ENCODE data around the gene FOXN3.
"Not testable (repeated sequence)": the region's sequence is repeated elsewhere in the genome, so short reads cannot be mapped to it uniquely, and the experiment has no call there.

Gene FOXN3

DNA sequence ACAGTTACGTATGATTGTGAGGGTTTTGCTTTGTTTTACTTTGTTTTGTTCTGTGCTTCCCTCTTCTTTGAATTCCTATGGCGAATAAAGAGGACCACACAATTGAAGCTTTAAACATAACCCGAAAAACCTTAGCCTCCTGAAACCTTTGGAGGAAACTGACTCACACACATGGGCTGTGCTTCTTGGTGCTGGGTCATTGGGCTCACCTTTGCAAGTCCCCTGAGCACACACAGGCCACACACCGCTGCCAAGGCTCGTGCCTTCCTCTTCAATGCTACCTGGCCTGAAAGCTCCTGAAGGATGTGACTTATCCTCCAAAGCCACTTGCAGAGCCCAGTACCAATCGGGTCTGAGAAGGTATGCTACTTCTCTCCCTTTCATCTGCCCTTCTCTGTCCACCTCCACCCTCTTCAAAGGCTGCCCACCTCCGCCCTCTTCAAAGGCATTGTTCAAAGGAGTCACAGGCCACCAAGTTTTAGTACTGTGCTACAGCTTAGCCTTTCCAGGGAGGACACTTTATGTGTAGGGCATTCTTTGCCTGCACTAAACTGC lies 114.6 kb downstream of the FOXN3 start:
- no peak for DNase-seq

DNA sequence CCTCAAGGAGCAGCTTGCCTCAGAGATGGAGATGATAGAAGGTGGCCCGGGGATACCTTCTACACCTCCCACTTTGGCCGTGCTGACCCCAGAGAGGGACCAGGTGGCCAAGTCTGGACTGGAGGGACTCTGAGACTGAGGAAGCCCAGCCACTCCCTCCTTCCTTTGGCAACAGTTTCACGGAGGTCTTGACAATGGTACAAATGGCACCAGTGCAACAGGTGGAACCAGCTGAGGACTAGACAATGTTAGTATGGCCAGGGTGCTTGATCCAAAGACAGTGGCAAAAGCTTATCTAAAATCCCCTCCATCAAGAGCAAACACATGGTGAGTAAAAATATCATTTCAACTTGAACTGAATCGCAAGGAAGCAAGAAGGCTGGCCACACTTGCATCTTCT lies 117.4 kb downstream of the FOXN3 start:
- no peak for DNase-seq

DNA sequence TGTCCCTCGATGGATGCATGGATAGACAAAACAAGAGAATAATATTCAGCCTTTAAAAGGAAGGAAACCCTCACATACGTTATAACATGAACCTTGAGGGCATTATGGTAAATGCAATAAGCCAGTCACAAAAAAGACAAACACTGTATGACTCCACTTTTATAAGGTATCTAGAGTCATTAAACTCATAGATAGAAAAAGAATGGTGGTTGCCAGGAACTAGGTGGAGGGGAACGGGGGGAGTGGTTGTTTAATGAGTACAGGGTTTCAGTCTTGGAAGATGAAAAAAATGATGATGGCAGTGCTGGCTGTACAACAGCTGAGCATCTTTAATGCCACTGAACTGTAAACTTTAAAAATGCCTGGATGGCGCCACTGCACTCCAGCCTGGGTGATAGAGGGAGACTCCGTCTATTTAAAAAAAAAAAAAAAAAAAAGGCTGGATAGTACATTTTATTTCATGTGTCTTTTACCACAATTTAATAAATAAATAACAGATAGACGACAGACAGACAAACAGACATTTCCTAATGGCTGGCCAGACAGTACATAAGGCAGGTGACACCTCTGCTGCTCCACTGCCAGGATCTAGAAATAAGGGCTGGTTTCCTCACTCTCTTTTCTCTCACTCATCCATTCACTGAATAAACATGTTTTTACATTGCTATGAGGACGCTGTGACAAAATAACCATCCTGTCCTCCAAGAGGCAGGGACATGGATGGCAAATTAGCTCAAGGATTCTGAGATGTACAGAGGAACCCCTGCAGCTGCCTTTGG lies 118.8 kb downstream of the FOXN3 start:
- DNase-seq = no peak

DNA sequence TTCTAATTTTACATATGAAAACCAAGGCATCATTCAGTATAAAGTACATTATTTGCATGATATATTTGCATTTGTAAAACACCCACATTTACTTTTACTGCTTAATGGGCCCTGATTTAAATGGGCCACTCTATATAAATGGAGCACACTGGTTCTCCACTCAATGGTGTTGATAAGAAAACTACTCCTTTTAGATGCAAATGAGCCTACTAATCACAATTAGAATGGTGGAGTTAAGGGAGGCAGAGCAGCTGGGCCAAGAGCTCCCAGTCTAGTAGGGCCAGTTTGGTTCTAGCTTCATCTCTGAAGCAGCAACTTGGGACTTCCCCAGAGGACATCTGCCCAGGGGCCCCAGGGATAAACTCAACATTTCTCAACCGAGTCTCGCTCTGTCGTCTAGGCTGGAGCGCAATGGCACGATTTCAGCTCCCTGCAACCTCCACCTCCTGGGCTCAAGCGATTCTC lies 120.7 kb downstream of the FOXN3 start:
- DNase-seq = no peak

DNA sequence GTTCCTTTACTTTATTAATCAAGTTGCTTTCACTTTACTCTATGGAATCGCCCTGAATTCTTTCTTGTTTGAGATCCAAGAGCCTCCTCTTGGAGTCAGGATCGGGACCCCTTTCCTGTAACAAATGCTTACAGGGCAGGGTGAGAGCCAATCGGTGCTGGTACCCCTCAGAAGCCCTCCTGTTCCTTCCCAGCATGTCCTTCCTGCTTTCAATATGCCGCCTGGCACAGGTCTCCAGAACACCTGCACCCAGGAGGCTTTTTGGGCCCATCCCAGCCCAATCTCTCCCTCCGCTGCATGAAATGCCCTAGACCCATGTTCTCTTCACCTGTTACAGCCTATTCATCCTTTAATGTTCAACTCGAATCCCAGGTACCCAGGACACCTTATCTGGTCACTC lies 122.2 kb downstream of the FOXN3 start:
- DNase-seq = no peak

DNA sequence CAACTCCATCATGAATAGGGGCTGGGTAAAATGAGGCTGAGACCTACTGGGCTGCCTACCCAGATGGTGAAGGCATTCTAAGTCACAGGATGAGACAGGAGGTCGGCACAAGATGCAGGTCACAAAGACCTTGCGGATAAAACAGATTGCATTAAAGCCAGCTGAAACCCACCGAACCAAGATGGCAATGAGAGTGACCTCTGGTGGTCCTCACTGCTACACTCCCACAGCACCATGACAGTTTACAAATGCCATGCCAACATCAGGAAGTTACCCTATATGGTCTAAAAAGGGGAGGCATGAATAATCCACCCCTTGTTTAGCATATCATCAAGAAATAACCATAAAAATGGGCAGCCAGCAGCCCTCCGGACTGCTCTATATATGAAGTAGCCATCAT lies 122.6 kb downstream of the FOXN3 start:
- not testable (repeated sequence) for DNase-seq

DNA sequence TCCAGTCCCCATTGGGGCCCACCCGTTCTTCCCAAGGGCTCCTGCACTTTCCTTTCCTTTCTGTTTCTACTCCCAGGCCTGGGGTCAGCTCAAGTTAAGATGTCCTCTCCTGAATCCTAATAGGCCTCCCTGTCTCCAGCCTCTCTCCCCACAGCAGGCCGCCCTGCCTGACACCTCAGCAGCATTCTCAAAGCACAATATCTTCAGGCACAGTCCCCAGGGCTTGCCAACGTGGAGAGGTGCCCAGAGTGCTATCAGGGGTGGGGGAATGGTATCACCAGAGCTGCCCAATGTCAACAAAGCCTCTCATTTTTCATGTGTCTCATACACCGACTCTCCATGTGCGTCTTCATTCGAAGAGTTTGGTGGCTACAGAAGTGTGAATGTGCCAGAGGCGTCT lies 123.0 kb downstream of the FOXN3 start:
- no peak for DNase-seq

DNA sequence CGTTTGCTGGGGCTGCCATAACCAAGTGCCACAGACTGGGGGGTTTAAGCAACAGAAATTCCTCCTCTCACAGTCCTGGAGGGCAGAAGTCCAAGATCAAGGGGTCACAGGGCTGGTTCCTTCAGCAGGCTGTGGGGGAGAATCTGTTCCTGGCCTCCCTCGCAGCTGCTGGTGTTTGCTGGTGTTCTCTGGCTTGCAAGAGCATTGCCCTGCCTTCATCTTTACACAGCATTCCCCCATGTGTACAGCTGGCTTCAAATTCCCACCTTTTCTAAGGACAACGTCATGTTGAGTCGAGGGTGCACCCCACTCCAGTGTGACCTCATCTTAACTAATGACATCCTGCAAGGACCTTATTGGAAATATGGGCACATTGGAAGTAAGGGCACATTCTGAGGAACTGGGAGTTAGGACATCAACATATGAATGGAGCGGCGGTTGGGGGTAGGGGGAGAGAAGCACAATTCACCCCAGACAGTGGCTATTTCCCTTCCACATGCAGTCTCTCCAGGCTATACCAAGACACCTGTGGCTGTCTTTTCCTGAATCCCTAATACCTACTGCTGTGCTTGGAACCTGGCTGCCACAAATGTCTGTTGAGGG lies 123.6 kb downstream of the FOXN3 start:
- no peak for DNase-seq

DNA sequence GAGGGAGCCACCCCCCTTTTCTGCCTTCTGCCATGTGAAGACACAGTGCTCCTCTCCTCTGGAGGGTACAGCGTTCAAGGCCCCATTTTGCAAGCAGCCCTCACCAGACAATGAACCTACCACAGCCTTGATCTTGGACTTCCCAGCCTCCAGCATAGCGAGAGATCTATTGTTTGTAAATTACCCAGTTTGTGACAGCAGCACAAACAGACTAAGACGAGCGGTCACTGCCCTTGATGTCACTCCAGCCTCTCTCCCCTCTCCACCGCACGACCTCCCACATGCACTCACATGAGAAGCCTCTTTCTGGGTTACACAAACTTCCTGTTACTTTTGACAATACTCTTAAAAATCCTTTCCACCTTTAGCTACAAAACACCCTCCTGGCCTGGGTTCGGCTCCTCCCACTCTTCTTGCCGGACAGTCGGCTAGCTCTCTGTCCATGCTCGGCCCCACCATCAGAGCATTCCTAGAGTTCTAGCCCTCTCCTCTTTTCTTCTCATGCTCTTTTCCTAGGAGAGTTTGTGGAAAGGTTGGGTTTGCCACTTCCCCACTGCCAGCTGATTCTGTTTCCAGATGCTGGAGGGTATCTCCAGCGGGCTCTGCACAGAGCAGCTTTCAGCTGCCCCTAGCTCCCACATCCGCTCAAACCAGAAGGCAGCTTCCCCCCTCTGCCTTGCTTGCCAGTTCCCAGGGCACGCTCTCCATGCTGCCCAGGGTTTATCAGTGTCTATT lies 124.3 kb downstream of the FOXN3 start:
- no peak for DNase-seq

DNA sequence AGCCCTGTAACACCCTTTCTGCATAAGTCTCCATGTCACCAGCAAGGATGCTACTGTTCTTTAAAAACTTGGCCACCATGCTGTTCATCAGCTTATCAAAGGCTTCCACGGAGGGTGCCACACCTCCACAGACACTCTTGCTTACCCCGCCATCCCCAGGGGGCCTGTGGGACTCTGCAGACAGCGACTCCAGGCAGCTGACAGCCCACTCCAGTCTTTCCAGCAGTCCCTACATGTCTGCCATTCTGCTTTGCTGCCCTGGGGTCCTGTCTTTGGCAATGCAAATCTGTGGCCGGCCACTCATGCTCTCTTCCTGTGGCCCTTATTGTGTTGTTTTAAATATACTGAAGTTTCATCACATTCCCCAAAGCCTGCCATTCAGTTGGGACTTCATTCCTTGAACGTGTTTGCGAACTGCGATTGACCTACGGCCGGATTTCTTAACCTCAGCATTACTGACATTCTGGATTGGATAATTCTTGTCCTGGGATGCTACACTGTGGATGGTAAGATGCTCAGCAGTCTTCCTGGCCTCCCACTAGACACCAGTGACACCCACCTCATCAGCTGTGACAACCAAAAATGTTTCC lies 125.6 kb downstream of the FOXN3 start:
- no peak for DNase-seq

DNA sequence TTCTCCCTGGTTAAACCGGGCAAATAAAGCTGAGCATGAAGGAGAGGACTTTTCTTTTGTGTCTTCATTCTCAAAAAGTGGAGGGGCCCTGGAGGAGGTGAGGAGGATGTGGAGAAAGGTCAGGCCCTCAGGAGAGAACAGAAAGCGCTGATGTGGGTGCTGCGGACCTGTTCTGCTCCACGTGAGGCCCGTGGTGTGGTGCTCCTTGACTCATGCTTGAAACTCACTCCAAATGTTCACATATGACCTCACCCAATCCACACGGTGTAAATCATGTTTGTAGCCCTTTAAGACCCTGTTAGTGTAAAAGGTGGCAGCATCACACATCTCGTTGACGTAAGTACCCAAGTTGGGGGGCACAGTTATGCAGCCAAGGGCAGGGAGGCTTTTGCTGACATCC lies 126.2 kb downstream of the FOXN3 start:
- no peak for DNase-seq

DNA sequence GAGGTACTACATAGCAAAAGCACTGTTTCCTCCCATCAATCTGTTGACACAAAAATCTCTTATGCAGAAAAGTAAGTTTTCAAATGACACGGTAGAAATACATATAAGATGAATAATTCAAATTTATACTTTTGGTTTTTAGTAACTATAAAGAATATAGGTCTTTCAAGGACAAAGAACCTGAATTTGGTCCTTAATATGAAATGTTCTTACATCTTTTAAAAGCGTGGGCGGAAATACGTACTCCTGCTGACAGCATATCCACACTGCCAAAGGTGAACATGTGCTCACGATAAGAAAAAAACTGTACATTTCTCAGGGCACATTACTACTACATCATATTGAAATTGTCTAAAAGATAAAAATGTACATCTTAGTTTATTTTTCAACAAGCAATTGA lies 127.6 kb downstream of the FOXN3 start:
- DNase-seq = no peak

DNA sequence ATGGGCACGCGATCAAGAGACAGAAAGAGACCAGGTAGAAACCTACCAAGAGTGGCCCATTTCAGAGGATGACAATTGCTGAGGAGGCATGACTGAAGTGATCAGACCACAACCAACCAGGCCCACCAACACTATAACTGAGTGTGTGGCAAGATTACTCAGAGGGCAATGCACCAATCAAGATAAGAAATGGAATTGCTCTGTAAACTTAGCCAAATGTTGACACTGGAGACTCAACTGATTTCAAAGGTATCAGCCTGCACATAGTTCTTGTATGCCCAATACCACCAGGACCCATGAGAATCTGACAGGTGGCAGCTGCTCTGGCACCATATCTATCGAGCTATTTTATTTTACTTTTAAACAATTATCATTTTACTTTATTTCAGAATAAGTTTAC lies 128.9 kb downstream of the FOXN3 start:
- no peak for DNase-seq

DNA sequence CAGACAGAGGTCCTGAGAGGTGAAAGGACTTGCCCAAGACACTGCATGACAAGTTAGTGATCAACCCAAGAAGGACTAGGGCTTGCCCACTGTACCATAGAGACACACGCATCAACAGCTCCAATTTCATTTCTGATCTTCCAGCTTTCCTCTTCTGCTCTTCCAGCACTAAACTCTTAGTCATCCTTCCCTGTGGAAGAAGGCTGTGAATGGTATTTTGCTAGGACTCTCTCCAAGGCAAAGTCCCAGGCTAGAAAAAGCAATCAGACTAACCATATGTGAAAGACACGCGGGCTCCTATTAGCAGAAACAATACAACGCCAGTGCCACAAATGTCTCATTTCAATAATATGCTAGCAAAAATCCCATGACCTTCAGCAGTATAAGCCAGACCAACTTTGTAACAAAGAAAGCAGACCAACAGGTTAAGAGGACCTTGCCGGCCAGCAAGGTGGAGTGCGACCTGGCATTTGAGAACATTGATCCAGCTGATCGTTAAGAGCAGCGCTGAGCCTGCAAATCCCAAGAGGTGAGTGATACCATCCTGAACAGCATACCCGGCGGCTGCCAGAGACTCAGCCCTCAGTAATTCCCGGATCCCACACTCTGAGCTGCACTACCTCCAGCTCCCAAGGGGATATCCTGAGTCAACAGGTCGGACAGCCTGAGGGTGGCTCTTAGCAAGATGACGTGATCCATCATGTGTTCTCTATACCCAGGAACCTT lies 132.5 kb downstream of the FOXN3 start:
- no peak for DNase-seq

DNA sequence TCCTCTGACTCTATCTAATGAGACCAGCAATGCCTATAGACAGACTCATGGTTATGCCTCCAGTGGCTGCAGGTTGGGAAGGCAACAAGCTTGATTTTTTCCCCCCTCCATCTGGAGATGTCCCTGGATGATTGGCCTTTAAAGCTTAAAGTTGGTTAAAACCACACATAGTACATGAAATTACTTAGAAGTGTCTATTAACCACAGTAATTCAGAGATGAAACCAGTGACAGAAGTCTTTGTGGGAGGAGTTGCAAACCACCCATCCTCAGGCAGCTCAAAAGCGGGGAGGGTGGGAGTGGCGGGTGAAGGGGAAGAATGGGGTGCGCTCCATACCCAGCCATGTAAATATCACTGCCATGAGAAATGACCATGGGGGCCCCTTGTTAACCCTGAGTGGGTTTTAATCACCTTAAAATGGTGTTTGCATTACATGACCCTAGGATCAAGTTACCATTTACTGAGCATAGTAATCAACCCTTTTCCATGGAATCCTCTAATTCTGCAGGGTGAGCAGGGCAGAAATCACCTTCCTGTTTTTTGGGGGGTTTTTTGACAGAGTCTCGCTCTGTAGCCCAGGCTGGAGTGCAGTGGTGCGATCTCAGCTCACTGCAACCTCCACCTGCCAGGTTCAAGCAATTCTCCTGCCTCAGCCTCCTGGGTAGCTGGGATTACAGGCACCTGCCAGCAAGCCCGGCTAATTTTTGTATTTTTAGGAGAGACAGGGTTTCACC lies 133.5 kb downstream of the FOXN3 start:
- peak; percentile 70 for DNase-seq

DNA sequence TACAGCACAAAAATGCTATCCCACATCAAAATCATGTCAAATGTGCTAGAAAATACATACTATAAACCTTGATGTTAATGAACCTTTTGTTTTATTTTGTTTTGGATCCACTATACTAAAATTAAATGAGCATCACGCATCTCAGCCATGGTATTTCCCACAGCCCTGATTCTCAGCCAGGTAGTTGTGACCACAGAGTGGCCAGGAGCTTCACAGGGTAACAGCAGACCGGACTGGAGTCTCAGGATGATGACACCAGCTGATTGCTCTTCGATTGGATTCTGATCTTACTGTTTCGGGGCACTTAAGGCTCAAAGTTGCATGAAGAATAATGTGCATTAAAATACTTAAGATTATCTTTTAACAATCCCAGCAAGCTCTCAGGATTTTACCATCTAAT lies 134.8 kb downstream of the FOXN3 start:
- no peak for DNase-seq

DNA sequence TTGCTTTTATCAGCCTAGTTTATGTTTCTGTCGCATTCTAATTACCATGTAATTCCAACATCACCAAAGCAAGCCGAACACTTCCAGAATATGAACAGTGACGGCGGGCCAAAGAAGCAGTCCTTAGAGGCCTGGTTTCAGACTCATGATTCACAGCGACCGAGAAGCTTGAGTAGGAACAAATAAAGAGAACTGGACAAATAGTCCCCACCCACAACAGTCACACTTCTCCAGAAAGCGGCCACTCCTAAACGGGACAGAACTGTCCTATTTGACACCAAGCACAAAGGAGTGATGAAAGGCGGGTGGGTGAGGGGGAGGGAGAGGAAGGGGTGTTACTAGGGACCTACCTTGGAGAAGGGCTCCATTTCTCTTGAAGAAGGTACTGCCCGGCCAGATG lies 136.4 kb downstream of the FOXN3 start:
- DNase-seq = no peak

DNA sequence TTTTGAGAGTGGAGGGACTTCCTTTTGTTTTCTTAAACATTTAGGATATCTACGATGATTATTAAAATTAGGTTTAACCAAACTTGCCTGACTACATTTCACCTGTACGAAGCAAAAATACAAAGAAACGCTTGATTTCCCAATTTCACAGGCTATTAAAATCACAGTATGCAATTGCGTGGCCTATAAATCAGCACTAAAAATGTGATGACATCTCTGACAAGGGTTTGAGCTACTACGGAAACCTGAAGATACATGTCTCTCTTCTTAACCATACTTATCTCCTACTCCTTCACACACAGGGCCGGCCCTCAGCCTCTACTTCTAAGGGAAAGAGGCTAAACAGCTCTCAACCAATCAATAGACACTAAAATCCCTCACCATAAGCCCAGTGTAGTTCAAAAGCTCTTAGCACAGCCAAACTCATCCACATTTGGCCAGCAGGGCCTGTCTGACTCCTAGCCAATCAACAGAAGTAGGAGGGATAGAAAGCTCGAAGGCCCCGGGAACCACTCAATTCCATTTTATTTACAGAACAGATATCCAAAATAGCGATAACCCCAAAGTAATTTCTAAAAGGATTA lies 137.3 kb downstream of the FOXN3 start:
- no peak for DNase-seq

DNA sequence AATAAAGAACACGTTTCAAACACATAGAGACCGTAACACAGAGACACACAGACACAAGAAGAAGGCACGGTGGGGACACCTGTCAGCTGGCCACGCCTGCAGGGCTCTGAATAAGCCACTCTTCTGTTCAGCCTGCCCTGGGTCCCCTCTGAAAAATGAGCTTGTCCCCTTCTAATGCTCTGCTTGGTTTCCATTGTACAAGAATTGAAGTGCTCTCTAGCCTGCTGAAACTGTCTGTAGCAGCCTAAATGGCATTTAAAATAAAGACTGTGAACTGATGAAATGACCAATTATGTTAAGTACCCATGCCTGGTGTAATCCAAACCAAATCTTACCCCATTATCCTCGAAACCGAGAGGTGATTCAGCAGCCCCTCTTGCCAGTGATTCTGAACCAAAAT lies 139.8 kb downstream of the FOXN3 start:
- no peak for DNase-seq

DNA sequence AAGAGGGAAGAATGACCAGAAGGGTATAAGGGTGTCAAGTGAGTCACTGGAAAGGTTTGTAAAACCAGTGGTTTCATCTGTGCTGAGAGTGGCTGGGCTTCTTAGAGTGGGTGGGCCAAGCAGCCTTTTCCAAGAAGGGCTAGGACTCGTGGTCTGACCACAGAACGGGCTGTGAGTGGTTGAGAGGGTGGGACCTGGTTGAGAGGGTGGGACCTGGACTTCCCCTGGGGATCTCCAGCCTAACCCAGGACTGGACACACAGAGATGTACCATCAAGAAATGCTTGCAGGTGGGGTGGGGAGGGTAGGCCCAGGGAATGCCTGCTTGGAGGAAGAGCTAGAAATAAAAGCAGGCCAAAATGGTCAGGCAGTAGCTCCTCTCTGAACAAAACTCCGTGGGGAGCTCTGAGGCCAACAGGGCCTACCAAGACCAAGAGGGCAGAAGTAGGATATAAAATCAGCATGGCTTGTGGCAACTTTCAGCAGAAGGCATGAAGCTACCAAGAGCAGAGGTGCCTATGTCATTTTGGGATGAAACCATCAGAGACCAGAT lies 140.5 kb downstream of the FOXN3 start:
- peak; percentile 93 for DNase-seq

All from stimulated activated CD8-positive, alpha-beta memory T cell treated with anti-CD3 and anti-CD28 coated beads, Interleukin-4, amount 100 ng/mL, for 48 hours (primary cell).